Suprapubic skin (tissue), 4 donors: Measurements from ENCODE around the gene MREG. TPM values are rescaled to one million over a fixed set of nuclear protein-coding genes. Genes with fewer than 3 reads are reported as not detected.

ENCODE experiments used
- DNase-seq, 2 donors: peaks; one replicate each; pipeline ENCODE4 v3.0.0-alpha.2; 2019; ENCODE audit warnings: low spot score in 2 of 2
- H3K27ac ChIP-seq: fragments of 200-600 bp; sonication (generic); one replicate; pipeline ENCODE4 v1.5.1; 2019
- H3K27me3 ChIP-seq: fragments of 200-600 bp; sonication (generic); one replicate; pipeline ENCODE4 v1.5.1; 2019
- H3K36me3 ChIP-seq: fragments of 200-600 bp; sonication (generic); one replicate; pipeline ENCODE4 v1.5.1; 2019
- H3K4me1 ChIP-seq: fragments of 200-600 bp; sonication (generic); one replicate; pipeline ENCODE4 v1.5.1; 2019
- H3K4me3 ChIP-seq: fragments of 200-600 bp; sonication (generic); one replicate; pipeline ENCODE4 v1.5.1; 2019; ENCODE audit warnings: mild to moderate bottlenecking
- H3K9me3 ChIP-seq: fragments of 200-600 bp; sonication (generic); one replicate; pipeline ENCODE4 v1.5.1; 2019
- CTCF ChIP-seq, 2 donors: fragments of 200-600 bp in 1 of 2; fragments of 450-650 bp in 1 of 2; sonication (generic) in 1 of 2; IDR thresholded peaks; one replicate each; pipeline ENCODE4 v1.5.1; 2016 to 2019; ENCODE audit warnings: antibody characterized with exemption in 2 of 2, mild to moderate bottlenecking in 1 of 2, moderate library complexity in 1 of 2
- EP300 ChIP-seq: sonication (generic); formaldehyde crosslinking; IDR thresholded peaks from one replicate; pipeline ENCODE4 v1.6.1; 2017; ENCODE audit warnings: antibody characterized with exemption
- POLR2A ChIP-seq, 2 donors: fragments of 450-650 bp; IDR thresholded peaks; one replicate each; pipeline ENCODE4 v1.6.1; 2017; ENCODE audit warnings: antibody characterized with exemption in 2 of 2, mild to moderate bottlenecking in 2 of 2, moderate library complexity in 2 of 2
- POLR2AphosphoS5 ChIP-seq, 3 donors: sonication (generic); formaldehyde crosslinking; IDR thresholded peaks; one replicate each; pipeline ENCODE4 v1.6.1; 2017; ENCODE audit warnings: antibody characterized with exemption in 3 of 3
- WGBS: methylation state at CpG from one replicate; pipeline ENCODE4 v1.1.5; 2018; 5-methylcytosine and 5-hydroxymethylcytosine counted together
- total RNA-seq, 4 donors: library from RNA; depleted of rRNA; stranded (reverse); fragments of >200 nt; gene quantifications; one replicate each; pipeline ENCODE4 v1.1.0, GENCODE V29; 2016

Gene MREG
- total RNA-seq, 4 donors from 2014 or later, result 26.1 to 37.3 (median 29.7) TPM

- Histone ChIP-seq H3K27me3 (no peaks in the 10 kb centered on the region), H3K9me3 (no peaks in the 10 kb centered on the region), H3K4me1 (no peaks in the 10 kb centered on the region), H3K4me3 (no peak overlapping the region), H3K36me3 (no peaks in the 10 kb centered on the region), H3K27ac (no peak overlapping the region)
- TF ChIP-seq EP300, result no peak
- no peak for TF ChIP-seq POLR2A (IDR thresholded peaks at IDR 0.05)
- no peak for TF ChIP-seq POLR2AphosphoS5 (IDR thresholded peaks at IDR 0.05)
- no peak for TF ChIP-seq CTCF (IDR thresholded peaks at IDR 0.05)
- WGBS, result 83% methylated on average over 4 of the region's 4 CpGs
- no peak for DNase-seq
Observed at GRCh38 chr2:215952860-215953637, 60.3 kb downstream of the MREG start.

DNA sequence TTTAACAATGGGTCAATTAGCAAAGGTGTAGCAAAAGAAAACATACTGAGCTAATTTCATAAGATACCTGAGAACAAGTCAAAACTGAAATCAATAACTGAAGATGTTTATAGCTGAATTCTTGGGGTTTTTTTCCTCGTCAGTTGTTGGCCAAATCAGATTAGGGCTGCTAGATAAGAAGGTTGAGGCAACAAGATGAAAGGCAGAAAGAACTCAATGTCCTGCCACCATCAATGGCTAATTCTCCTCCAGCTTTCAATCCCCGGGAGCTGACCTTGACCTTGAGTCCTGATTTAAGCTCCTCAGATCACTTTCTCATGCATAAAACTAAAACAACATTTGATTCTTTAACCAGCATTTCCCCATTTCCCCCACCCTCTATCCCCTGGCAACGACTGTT lies 61.8 kb downstream of the MREG start:
- Histone ChIP-seq H3K36me3 (no peaks in the 10 kb centered on the region), H3K27ac (no peak overlapping the region), H3K9me3 (no peaks in the 10 kb centered on the region), H3K4me1 (no peaks in the 10 kb centered on the region), H3K27me3 (no peaks in the 10 kb centered on the region), H3K4me3 (no peak overlapping the region)
- WGBS, result 81% methylated on average over 3 of the region's 3 CpGs
- no peak for DNase-seq
- TF ChIP-seq CTCF (IDR thresholded peaks at IDR 0.05) (no peak), POLR2A (IDR thresholded peaks at IDR 0.05) (no peak), EP300 (no peak), POLR2AphosphoS5 (IDR thresholded peaks at IDR 0.05) (no peak)

- no peak for DNase-seq
- no peaks in the 10 kb centered on the region for H3K9me3 ChIP-seq
- no peak for TF ChIP-seq POLR2AphosphoS5 (IDR thresholded peaks at IDR 0.05)
- TF ChIP-seq CTCF (IDR thresholded peaks at IDR 0.05), result peak; percentile 2 to 31
- no peak overlapping the region for H3K4me3 ChIP-seq
- H3K36me3 ChIP-seq, result no peaks in the 10 kb centered on the region
- WGBS, result 58% methylated on average over 3 of the region's 3 CpGs
- H3K27me3 ChIP-seq, result no peaks in the 10 kb centered on the region
- H3K4me1 ChIP-seq, result no peaks in the 10 kb centered on the region
- H3K27ac ChIP-seq, result no peak overlapping the region
Observed at GRCh38 chr2:215949991-215950404, 63.4 kb downstream of the MREG start.

DNA sequence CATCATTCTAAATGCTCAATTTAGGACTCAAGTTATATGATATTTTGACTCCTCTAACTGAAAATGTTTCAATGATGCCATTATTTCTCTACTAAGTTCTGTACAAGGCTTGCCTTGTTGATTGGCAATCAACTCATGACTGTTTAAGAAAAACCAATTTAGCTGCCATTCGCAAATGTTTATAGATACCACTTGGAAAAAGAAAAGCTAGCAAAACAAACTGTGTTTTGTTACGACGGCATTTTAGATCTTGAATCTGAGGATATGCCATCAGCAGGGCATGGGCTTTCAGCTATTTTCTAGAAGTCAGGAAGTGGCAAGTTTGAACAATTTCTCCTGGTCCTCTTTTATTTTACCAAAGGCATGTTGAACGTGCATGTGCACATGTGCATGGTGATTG lies 65.3 kb downstream of the MREG start:
- WGBS, result 85% methylated on average over 4 of the region's 4 CpGs
- H3K9me3 ChIP-seq, result no peaks in the 10 kb centered on the region
- peaks cover 5% of the 10 kb centered on the region for H3K36me3 ChIP-seq
- no peaks in the 10 kb centered on the region for H3K4me1 ChIP-seq
- no peaks in the 10 kb centered on the region for H3K27me3 ChIP-seq
- TF ChIP-seq CTCF (IDR thresholded peaks at IDR 0.05) (no peak), POLR2A (IDR thresholded peaks at IDR 0.05) (no peak), EP300 (no peak), POLR2AphosphoS5 (IDR thresholded peaks at IDR 0.05) (no peak)
- no peak for DNase-seq
- no peak overlapping the region for H3K4me3 ChIP-seq
- no peak overlapping the region for H3K27ac ChIP-seq

- Histone ChIP-seq H3K36me3 (peaks cover 5% of the 10 kb centered on the region), H3K9me3 (no peaks in the 10 kb centered on the region), H3K4me1 (no peaks in the 10 kb centered on the region), H3K27ac (no peak overlapping the region), H3K27me3 (no peaks in the 10 kb centered on the region), H3K4me3 (no peak overlapping the region)
- WGBS, result 73% methylated on average over 3 of the region's 3 CpGs
- DNase-seq, result no peak
- TF ChIP-seq POLR2AphosphoS5 (IDR thresholded peaks at IDR 0.05), result no peak
- TF ChIP-seq EP300, result no peak
- no peak for TF ChIP-seq CTCF (IDR thresholded peaks at IDR 0.05)
- TF ChIP-seq POLR2A (IDR thresholded peaks at IDR 0.05), result no peak
Observed at GRCh38 chr2:215946586-215946985, 66.8 kb downstream of the MREG start.
